ENCODE data around the gene EML3. TPM values are rescaled to one million over a fixed set of nuclear protein-coding genes. Genes with fewer than 3 reads are reported as not detected.

The EML3 gene
- total and polyA plus RNA-seq, 2 of the 8 experiments (the other 6 are each of a cell fraction or from before 2014, with no cell fraction given): 19.2 to 29.9 TPM

GRCh38 chr11:62573006-62573591 is 39.5 kb downstream of the EML3 start:
- Histone ChIP-seq H2BK15ac (ENCODE audit: low read length) (no peak overlapping the region), H3K23me2 (ENCODE audit: low read depth, low read length) (peaks cover 13% of the 10 kb centered on the region), H3K23ac (ENCODE audit: insufficient read length) (no peak overlapping the region), H2AFZ (ENCODE audit: low read length) (no peak overlapping the region), H2BK12ac (ENCODE audit: low read depth, low read length) (no peak overlapping the region; the same call in 1 of the 2 replicates), H3K36me3 (ENCODE audit: control insufficient read depth in 2 of 4, insufficient read depth in 4 of 4, low read length in 3 of 4) (peaks cover 27 to 54% (median 45%) of the 10 kb centered on the region in 4 experiments), H2BK5ac (ENCODE audit: low read depth, low read length) (peak overlapping the region; percentile 62; the same call in 1 of the 2 replicates), H4K5ac (ENCODE audit: insufficient read length, low read depth, low read length) (peak overlapping the region; percentile 96), H2BK120ac (replicated peaks; ENCODE audit: low read depth, low read length) (peak overlapping the region; percentile 50), H3K27me3 (replicated peaks in 1 of 4; ENCODE audit: control insufficient read depth in 3 of 4, extremely low read depth in 1 of 4, insufficient read depth in 3 of 4, low read length in 3 of 4) (no peaks in the 10 kb centered on the region), H3K27ac (ENCODE audit: low read depth, low read length) (peak overlapping the region; percentile 75), H3K4me1 (replicated peaks in 1 of 4; ENCODE audit: control insufficient read depth in 3 of 4, insufficient read depth in 4 of 4, low read length in 3 of 4) (peaks cover 0 to 11% (median 7%) of the 10 kb centered on the region in 4 experiments; a peak in 4 of 7 replicates), H3K4me2 (ENCODE audit: insufficient read depth in 1 of 2, low read depth in 2 of 2, low read length in 2 of 2) (peak overlapping the region; percentile 73 to 85), H3K14ac (ENCODE audit: insufficient read length) (no peak overlapping the region), H3K9me3 (ENCODE audit: insufficient read depth in 2 of 2, low read depth in 1 of 2, low read length in 1 of 2) (no peaks in the 10 kb centered on the region), H2BK20ac (ENCODE audit: low read length) (no peak overlapping the region), H3K18ac (ENCODE audit: extremely low read depth, low read length) (peak overlapping the region; percentile 85; the same call in 1 of the 2 replicates), H3K79me1 (ENCODE audit: low read depth, low read length) (0 out of 2 replicates have a peak, but pooled peaks cover 4% of the 10 kb centered on the region), H4K91ac (replicated peaks; ENCODE audit: insufficient read length, low read length) (peak overlapping the region; percentile 79), H4K8ac (ENCODE audit: extremely low read depth, insufficient read depth, low read length) (peak overlapping the region; percentile 96; the same call in 1 of the 2 replicates), H3K56ac (replicated peaks; ENCODE audit: insufficient read length, low read depth, low read length) (peak overlapping the region; percentile 43), H3K4me3 (ENCODE audit: extremely low read depth in 1 of 4, insufficient read depth in 2 of 4, low read depth in 3 of 4, low read length in 4 of 4) (peak overlapping the region; percentile 90 to 100 (median 91)), H3K79me2 (ENCODE audit: control insufficient read depth in 1 of 2, insufficient read depth in 2 of 2, low read length in 2 of 2) (peaks cover 0 to 45% of the 10 kb centered on the region in 2 experiments), H2AK5ac (ENCODE audit: low read depth, low read length) (no peak overlapping the region), H3K9ac (replicated peaks in 1 of 4; ENCODE audit: extremely low read depth in 1 of 4, low read depth in 3 of 4, low read length in 3 of 4) (peak overlapping the region; percentile 79 to 95 (median 94)), H4K20me1 (replicated peaks in 1 of 2; ENCODE audit: control insufficient read depth in 1 of 2, insufficient read depth in 2 of 2, low read length in 2 of 2) (peaks cover 0 to 18% of the 10 kb centered on the region in 2 experiments), H3K4ac (replicated peaks; ENCODE audit: insufficient read length, low read depth, low read length) (peak overlapping the region; percentile 76)
- CTCF ChIA-PET (ENCODE audit: partially characterized antibody): interaction anchor here (0.5 to 4.5 kb wide), 11 partner anchors 13 to 179 kb away, joined by 3 to 22 read pairs (median 4); partner anchors contain the start of genes EML3 and MTA2
- no peak for DNase-seq (ENCODE audit: low read depth in 1 of 2, low spot score in 2 of 2)
- POLR2A ChIA-PET (ENCODE audit: partially characterized antibody): interaction anchor here (0.6 to 20.7 kb wide), 41 partner anchors 8 to 996 kb away, joined by 3 to 336 read pairs (median 4); partner anchors contain the start of genes BSCL2, C11orf98, CSKMT and GANAB
- FAIRE-seq: no peak
- WGBS, 2 experiments (ENCODE audit: extremely low coverage in 1 of 2, insufficient coverage in 1 of 2, insufficient read length in 1 of 2, insufficient replicate concordance in 2 of 2, low coverage in 1 of 2, low lambda C conversion rate in 2 of 2, missing lambda C conversion rate in 1 of 2): 2% methylated on average over 32 of the region's 33 CpGs; no CpG with 5 or more reads in 1 of the 2 experiments
- TF ChIP-seq RFX5 (IDR thresholded peaks at IDR 0.05; ENCODE audit: borderline replicate concordance, low read depth, low read length): no peak
- no peak for TF ChIP-seq GTF2F1 (IDR thresholded peaks at IDR 0.05; ENCODE audit: borderline replicate concordance, low read depth, low read length)
- TF ChIP-seq BACH1 (IDR thresholded peaks at IDR 0.05; ENCODE audit: low read length): no peak
- no peak for TF ChIP-seq USF2 (IDR thresholded peaks at IDR 0.05; ENCODE audit: low read length)
- TF ChIP-seq HDAC2 (IDR thresholded peaks at IDR 0.05; ENCODE audit: borderline replicate concordance in 1 of 2, low read depth in 2 of 2, low read length in 2 of 2): peak in 1 of 2 experiments; percentile 36; a peak in 1 of 4 replicates
- peak; percentile 81 for TF ChIP-seq SAP30 (IDR thresholded peaks at IDR 0.05; ENCODE audit: insufficient read depth, insufficient replicate concordance, low read length)
- no peak for TF ChIP-seq CHD2 (IDR thresholded peaks at IDR 0.05; ENCODE audit: low read length)
- TF ChIP-seq MAX (IDR thresholded peaks at IDR 0.05): no peak
- no peak for TF ChIP-seq ATF3 (IDR thresholded peaks at IDR 0.05; ENCODE audit: insufficient read depth, low read depth, low read length)
